Spleen (tissue), 11 donors: ENCODE results near the gene TXNDC11. TPM values are rescaled to one million over a fixed set of nuclear protein-coding genes. Genes with fewer than 3 reads are reported as not detected.

ENCODE experiments used
- DNase-seq: peaks from one replicate; pipeline ENCODE4 v3.0.0-alpha.2; 2020
- H3K27ac ChIP-seq, 8 donors: fragments of 200-600 bp; sonication (generic) in 7 of 8; 1 replicate in 4 of 8; 2 replicates in 4 of 8; pipeline versions ENCODE4 v1.5.0 to v1.8.0; 2016 to 2021; ENCODE audit warnings: inconsistent platforms in 4 of 8, mild to moderate bottlenecking in 4 of 8, moderate library complexity in 1 of 8
- H3K27me3 ChIP-seq, 7 donors: fragments of 200-600 bp; sonication (generic) in 6 of 7; replicated peaks in 1 of 7; 1 replicate in 4 of 7; 2 replicates in 3 of 7; pipeline versions ENCODE4 v1.5.0 to v1.8.0; 2016 to 2021; ENCODE audit warnings: inconsistent platforms in 3 of 7, mild to moderate bottlenecking in 1 of 7
- H3K36me3 ChIP-seq, 6 donors: fragments of 200-600 bp; sonication (generic) in 5 of 6; 1 replicate in 4 of 6; 2 replicates in 2 of 6; pipeline versions ENCODE4 v1.5.0 to v1.8.0; 2016 to 2021; ENCODE audit warnings: inconsistent platforms in 2 of 6
- H3K4me1 ChIP-seq, 6 donors: fragments of 200-600 bp; sonication (generic) in 5 of 6; 1 replicate in 3 of 6; 2 replicates in 3 of 6; pipeline versions ENCODE4 v1.5.0 to v1.8.0; 2016 to 2021; ENCODE audit warnings: inconsistent platforms in 3 of 6
- H3K4me3 ChIP-seq, 8 donors: fragments of 200-600 bp; sonication (generic) in 7 of 8; 1 replicate in 4 of 8; 2 replicates in 4 of 8; pipeline versions ENCODE4 v1.5.0 to v1.8.0; 2016 to 2021; ENCODE audit warnings: inconsistent platforms in 4 of 8, mild to moderate bottlenecking in 4 of 8, moderate library complexity in 2 of 8
- H3K9me3 ChIP-seq, 8 donors: fragments of 200-600 bp; sonication (generic) in 7 of 8; 1 replicate in 4 of 8; 2 replicates in 4 of 8; pipeline versions ENCODE4 v1.5.0 to v1.8.0; 2016 to 2021; ENCODE audit warnings: inconsistent platforms in 4 of 8
- POLR2A ChIP-seq, 3 donors: fragments of 450-650 bp; IDR thresholded peaks; one replicate each; pipeline ENCODE4 v1.5.1; 2017; ENCODE audit warnings: antibody characterized with exemption in 3 of 3, mild to moderate bottlenecking in 1 of 3
- POLR2AphosphoS5 ChIP-seq, 3 donors: sonication (generic); formaldehyde crosslinking; IDR thresholded peaks; one replicate each; pipeline ENCODE4 v1.5.1; 2017; ENCODE audit warnings: antibody characterized with exemption in 3 of 3
- WGBS, 5 donors: extraction: QIAGEN DNeasy Blood & Tissue Kit in 3 of 5; methylation state at CpG; one replicate each; pipeline versions ENCODE4 v1.1.5 to v1.1.7; 2013 to 2018; 5-methylcytosine and 5-hydroxymethylcytosine counted together
- intact Hi-C: fragments of 100-400 bp; cut with DNase I; formaldehyde crosslinking; loops from one replicate; pipeline ENCODE4 v1.15.0; 2023; ENCODE audit warnings: low total_unique reads
- polyA plus RNA-seq, 3 donors: library from polyadenylated mRNA; stranded (reverse); fragments of 200-250 nt; gene quantifications; one replicate each; pipeline ENCODE4 v1.2.1, GENCODE V29; 2013
- small RNA-seq, 4 donors: library from RNA; depleted of rRNA; stranded (forward); fragments of <200 nt; gene quantifications; one replicate each; pipeline ENCODE3, GENCODE V24; 2016
- total RNA-seq, 7 donors: library from RNA; depleted of rRNA in 3 of 7; stranded (reverse); fragments of >200 nt in 3 of 7; fragmentation: NEBNext Ultra II Directional in 4 of 7; extraction: Animal tissue kit (Norgen Biotek cat#: 25700) in 4 of 7; gene quantifications; one replicate each; pipeline versions ENCODE4 v1.1.0 to v1.2.1, GENCODE V29; 2016 to 2021
- TF ChIP-seq, protein P1 (sequence below), 11 experiments: fragments of 200-600 bp in 7 of 11; fragments of 450-650 bp in 4 of 11; sonication (generic) in 4 of 11; IDR thresholded peaks in 8 of 11; conservative IDR thresholded peaks in 3 of 11; 1 replicate in 7 of 11; 2 replicates in 4 of 11; pipeline versions ENCODE4 v1.4.0 to v1.8.0; 2016 to 2021; ENCODE audit warnings: antibody characterized with exemption in 11 of 11, inconsistent platforms in 4 of 11, mild to moderate bottlenecking in 1 of 11
- donor health status: healthy with polysubstance abuse.
- donor health status: DM: no; HTN: no; CAD: no; lungs with moderate emphysema.
- donor health status: DM: no; HTN: no; CAD: no.
- donor health status: Bipolar disorder and iron deficiency.
- donor health status: healthy.
- donor health status: DM: no; HTN: no; CAD: no.
- donor health status: DM: yes; HTN: yes; CAD: no.

The TXNDC11 gene
- total and polyA plus RNA-seq, 10 donors, result 28.3 to 104 (median 49.3) TPM

DNA sequence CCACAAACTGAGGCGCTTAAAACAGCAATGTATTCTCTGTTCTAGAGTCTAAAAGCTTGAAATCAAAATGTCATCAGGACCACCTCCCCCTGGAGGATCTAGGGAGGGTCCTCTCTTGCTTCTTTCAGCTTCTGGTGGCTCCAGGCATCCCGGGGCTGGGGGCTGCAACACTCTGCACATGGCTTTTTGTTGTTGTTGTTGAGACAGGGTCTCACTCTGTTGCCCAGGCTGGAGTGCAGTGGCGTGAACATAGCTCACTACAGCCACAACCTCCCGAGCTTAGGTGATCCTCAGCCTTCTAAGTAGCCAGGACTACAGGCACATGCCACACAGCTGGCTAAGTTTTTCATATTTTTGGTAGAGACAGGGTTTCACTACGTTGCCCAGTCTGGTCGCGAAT is 111.4 kb downstream of the TXNDC11 start:
- no peaks in the 10 kb centered on the region for H3K36me3 ChIP-seq
- peak overlapping the region in 2 of 8 donors; percentile 1 to 93 for H3K27ac ChIP-seq
- peaks cover 0 to 7% (median 0%) of the 10 kb centered on the region in 7 donors for H3K27me3 ChIP-seq
- WGBS, 5 donors, result 89 to 92% (median 89%) methylated on average over 7 of the region's 7 CpGs
- H3K4me3 ChIP-seq, result no peak overlapping the region
- peaks cover 20 to 89% (median 41%) of the 10 kb centered on the region in 6 donors for H3K4me1 ChIP-seq
- TF ChIP-seq POLR2A (IDR thresholded peaks at IDR 0.05), result no peak
- TF ChIP-seq, protein P1, sequence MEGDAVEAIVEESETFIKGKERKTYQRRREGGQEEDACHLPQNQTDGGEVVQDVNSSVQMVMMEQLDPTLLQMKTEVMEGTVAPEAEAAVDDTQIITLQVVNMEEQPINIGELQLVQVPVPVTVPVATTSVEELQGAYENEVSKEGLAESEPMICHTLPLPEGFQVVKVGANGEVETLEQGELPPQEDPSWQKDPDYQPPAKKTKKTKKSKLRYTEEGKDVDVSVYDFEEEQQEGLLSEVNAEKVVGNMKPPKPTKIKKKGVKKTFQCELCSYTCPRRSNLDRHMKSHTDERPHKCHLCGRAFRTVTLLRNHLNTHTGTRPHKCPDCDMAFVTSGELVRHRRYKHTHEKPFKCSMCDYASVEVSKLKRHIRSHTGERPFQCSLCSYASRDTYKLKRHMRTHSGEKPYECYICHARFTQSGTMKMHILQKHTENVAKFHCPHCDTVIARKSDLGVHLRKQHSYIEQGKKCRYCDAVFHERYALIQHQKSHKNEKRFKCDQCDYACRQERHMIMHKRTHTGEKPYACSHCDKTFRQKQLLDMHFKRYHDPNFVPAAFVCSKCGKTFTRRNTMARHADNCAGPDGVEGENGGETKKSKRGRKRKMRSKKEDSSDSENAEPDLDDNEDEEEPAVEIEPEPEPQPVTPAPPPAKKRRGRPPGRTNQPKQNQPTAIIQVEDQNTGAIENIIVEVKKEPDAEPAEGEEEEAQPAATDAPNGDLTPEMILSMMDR (IDR thresholded peaks at IDR 0.05 in 8 of 11, conservative IDR thresholded peaks at IDR 0.05 in 3 of 11), result no peak
- no peak for TF ChIP-seq POLR2AphosphoS5 (IDR thresholded peaks at IDR 0.05)
- intact Hi-C loops, result no loop called here
- no peaks in the 10 kb centered on the region for H3K9me3 ChIP-seq
- DNase-seq, result no peak

DNA sequence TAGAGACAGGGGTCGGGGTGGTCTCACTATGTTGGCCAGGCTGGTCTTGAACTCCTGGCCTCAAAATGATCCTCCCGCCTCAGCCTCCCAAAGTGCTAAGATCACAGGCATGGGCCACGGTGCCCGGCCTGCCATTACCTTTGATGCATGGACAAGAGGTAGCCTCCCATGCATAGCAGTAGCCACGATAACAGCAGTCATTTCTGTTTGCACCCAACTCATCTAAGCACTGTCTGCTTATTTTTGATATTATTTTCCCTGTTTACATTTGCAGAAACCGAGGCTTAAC is 111.9 kb downstream of the TXNDC11 start:
- H3K4me1 ChIP-seq, result peaks cover 20 to 89% (median 44%) of the 10 kb centered on the region in 6 donors
- H3K27ac ChIP-seq, result peak overlapping the region in 1 of 8 donors; percentile 93

DNA sequence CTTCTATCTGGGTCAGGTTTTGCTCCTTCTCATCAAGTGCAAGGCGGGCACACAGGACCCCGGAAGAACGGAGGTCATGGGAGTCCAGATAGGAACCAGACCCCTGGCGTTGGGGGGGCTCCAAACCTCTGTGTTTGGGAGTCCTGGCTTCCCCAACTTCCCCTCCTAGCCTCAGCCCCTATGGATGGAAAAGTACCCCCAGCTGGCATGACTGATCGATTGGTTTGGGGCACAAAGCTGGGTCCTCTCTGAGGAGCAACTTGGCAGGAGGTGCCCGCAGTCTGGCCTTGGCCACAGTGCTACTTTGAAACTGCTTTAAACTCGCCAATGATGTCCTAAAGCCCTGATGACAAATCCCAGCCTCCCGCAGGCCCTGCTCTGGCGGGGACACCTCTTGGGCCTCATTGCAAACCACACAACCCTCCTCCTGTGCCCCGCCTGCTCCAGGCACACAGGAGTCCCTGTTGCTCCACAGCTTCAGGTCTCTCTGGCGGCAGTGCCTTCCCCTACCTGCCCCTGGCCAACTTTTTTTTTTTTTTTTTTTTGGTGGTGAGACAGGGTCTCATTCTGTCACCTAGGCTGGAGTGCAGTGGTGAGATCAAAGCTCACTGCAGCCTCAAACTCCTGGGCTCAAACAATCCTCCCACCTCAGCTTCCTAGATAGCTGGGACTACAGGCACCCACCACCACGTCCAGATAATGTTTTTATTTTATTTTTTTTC is 112.5 kb downstream of the TXNDC11 start:
- Histone ChIP-seq H3K36me3 (no peaks in the 10 kb centered on the region), H3K4me1 (peaks cover 20 to 90% (median 47%) of the 10 kb centered on the region in 6 donors), H3K9me3 (no peaks in the 10 kb centered on the region), H3K27me3 (no peaks in the 10 kb centered on the region), H3K27ac (peak overlapping the region in 7 of 8 donors; percentile 73 to 93 (median 81)), H3K4me3 (peak overlapping the region in 1 of 8 donors; percentile 52)
- TF ChIP-seq POLR2A (IDR thresholded peaks at IDR 0.05) (no peak), POLR2AphosphoS5 (IDR thresholded peaks at IDR 0.05) (no peak)
- TF ChIP-seq, protein P1 (IDR thresholded peaks at IDR 0.05 in 8 of 11, conservative IDR thresholded peaks at IDR 0.05 in 3 of 11), result no peak
- peak; percentile 77 for DNase-seq
- intact Hi-C loops, result no loop called here
- WGBS, 5 donors, result 65 to 79% (median 67%) methylated on average over 12 of the region's 12 CpGs

More for the DNA sequence above, 111.9 kb downstream of the TXNDC11 start:
- TF ChIP-seq POLR2AphosphoS5 (IDR thresholded peaks at IDR 0.05) (no peak), POLR2A (IDR thresholded peaks at IDR 0.05) (no peak)
- TF ChIP-seq, protein P1 (IDR thresholded peaks at IDR 0.05 in 8 of 11, conservative IDR thresholded peaks at IDR 0.05 in 3 of 11), result no peak
- intact Hi-C loops, result no loop called here
- Histone ChIP-seq H3K36me3 (no peaks in the 10 kb centered on the region), H3K9me3 (no peaks in the 10 kb centered on the region), H3K27me3 (peaks cover 0 to 3% (median 0%) of the 10 kb centered on the region in 7 donors), H3K4me3 (no peak overlapping the region)
- DNase-seq, result no peak
- 90 to 96% (median 92%) methylated on average over 6 of the region's 6 CpGs for WGBS, 5 donors

Small RNAs within 50 kb of the gene (small RNA-seq; reads per million reads assigned to genes)
- 0 reads per million in 4 donors for gene RF00017

Other genes starting within 250 kb of the TXNDC11 start
- 100 to 1,000 TPM; 114 to 312 (median 190) TPM for gene LITAF, start 155.9 kb downstream of the TXNDC11 start, total RNA-seq
- gene LITAF, start 155.9 kb downstream of the TXNDC11 start, polyA plus RNA-seq, result 10 to 100 TPM; 55.8 to 87.4 (median 58.9) TPM
- gene SNN, start 74.4 kb downstream of the TXNDC11 start, total RNA-seq, result 10 to 100 TPM; 44.5 to 59.5 (median 49.1) TPM
- gene SNN, start 74.4 kb downstream of the TXNDC11 start, polyA plus RNA-seq, result 10 to 100 TPM; 22.3 to 53.7 (median 25.1) TPM
- 100 to 1,000 TPM in 3 of 7 donors, 10 to 100 TPM in 4; 77.1 to 118 (median 90.3) TPM for gene ZC3H7A, start 54.4 kb upstream of the TXNDC11 start, total RNA-seq
- 10 to 100 TPM; 28.7 to 41.6 (median 34.1) TPM for gene ZC3H7A, start 54.4 kb upstream of the TXNDC11 start, polyA plus RNA-seq
- gene RSL1D1, start 108.7 kb upstream of the TXNDC11 start, total RNA-seq, result 100 to 1,000 TPM in 6 of 7 donors, 10 to 100 TPM in 1; 85.8 to 135 (median 112) TPM
- 100 to 1,000 TPM in 2 of 3 donors, 10 to 100 TPM in 1; 75.6 to 124 (median 104) TPM for gene RSL1D1, start 108.7 kb upstream of the TXNDC11 start, polyA plus RNA-seq
- 100 to 1,000 TPM in 1 of 7 donors, 10 to 100 TPM in 6; 54.6 to 123 (median 72.7) TPM for gene GSPT1, start 173.1 kb upstream of the TXNDC11 start, total RNA-seq
- gene GSPT1, start 173.1 kb upstream of the TXNDC11 start, polyA plus RNA-seq, result 10 to 100 TPM; 17.1 to 24.7 (median 24.2) TPM
- 10 to 100 TPM in 5 of 7 donors, 1 to 10 TPM in 2; 5.7 to 23.7 (median 13.5) TPM for gene NPIPB2, start 199.2 kb upstream of the TXNDC11 start, total RNA-seq
- gene NPIPB2, start 199.2 kb upstream of the TXNDC11 start, polyA plus RNA-seq, result 1 to 10 TPM; 4.0 to 6.1 (median 5.1) TPM
- 10 to 100 TPM in 2 of 7 donors, 1 to 10 TPM in 5; 4.8 to 20.1 (median 7.5) TPM for gene TNFRSF17, start 222.4 kb upstream of the TXNDC11 start, total RNA-seq
- gene TNFRSF17, start 222.4 kb upstream of the TXNDC11 start, polyA plus RNA-seq, result 10 to 100 TPM in 2 of 3 donors, 1 to 10 TPM in 1; 9.5 to 15.1 (median 14.7) TPM
- 10 to 100 TPM; 42.5 to 91.9 (median 78.5) TPM for gene SNX29, start 233.9 kb upstream of the TXNDC11 start, total RNA-seq
- 1 to 10 TPM; 5.7 to 6.9 (median 6.9) TPM for gene SNX29, start 233.9 kb upstream of the TXNDC11 start, polyA plus RNA-seq